GM12892 (cell line): ENCODE results near the gene RAPGEF5.
A peak's percentile ranks its signal among the peaks of the same experiment; 100 is the strongest.

ENCODE experiments used
- DNase-seq: peaks from one replicate; pipeline ENCODE4 v3.0.0; 2011; ENCODE audit not compliant: insufficient read length
- FAIRE-seq: peaks from 2 replicates; lab custom pipeline; 2011; peaks lifted over from hg19 to GRCh38; lab: Jason Lieb, UNC
- POLR2A ChIP-seq: IDR thresholded peaks from 2 replicates; pipeline ENCODE4 v1.6.1; 2011; ENCODE audit warnings: low read depth, low read length, control low read depth
- POLR2AphosphoS5 ChIP-seq: IDR thresholded peaks from 2 replicates; pipeline ENCODE4 v1.6.1; 2011; ENCODE audit warnings: low read depth, low read length, control low read depth
- TAF1 ChIP-seq: IDR thresholded peaks from 2 replicates; pipeline ENCODE4 v1.6.1; 2011; ENCODE audit warnings: low read depth, mild to moderate bottlenecking, control low read depth, low read length, borderline replicate concordance

Gene RAPGEF5

DNA sequence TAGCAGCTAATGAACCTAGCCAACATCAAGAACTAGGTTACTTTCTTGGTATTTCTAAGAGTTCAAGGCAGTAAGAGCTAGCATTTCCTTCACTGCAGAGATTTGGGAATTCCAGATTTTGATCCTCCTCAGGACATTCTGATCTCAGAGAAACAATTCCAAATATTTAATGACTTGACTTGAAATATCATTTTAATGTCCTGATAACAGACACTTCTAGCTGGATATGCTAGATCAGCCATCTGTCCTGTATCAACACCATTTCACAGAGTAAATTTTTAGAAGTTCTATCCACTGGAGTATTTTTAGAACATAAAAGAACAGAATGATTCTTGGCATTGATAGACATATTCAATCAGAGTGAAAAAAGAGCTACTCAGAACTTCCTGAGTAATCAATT lies 151.3 kb downstream of the RAPGEF5 start:
- TF ChIP-seq TAF1 = no peak
- no peak for TF ChIP-seq POLR2A
- no peak for TF ChIP-seq POLR2AphosphoS5
- FAIRE-seq = peak; percentile 38
- DNase-seq = no peak

DNA sequence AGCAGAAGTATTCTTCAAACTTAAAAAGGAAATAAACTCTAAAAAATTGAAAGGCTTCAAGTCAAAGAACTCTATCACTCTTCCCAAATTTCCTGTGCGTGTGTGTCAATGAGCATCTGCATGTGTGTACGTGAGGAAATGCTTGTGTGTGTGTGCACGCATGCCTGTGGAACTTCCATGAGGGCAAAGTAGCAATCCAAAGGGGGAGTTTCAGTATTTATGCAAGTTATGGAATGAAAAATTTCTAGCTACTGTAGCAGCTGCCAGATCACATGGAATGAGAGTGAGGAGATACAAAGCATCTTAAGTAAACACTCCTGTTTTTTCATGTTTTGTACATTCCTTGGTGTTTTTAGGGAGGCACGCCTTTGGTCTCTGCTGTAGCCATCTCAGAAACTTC lies 152.6 kb downstream of the RAPGEF5 start:
- FAIRE-seq (no peak), DNase-seq (no peak)
- TF ChIP-seq POLR2AphosphoS5 (no peak), TAF1 (no peak), POLR2A (no peak)

DNA sequence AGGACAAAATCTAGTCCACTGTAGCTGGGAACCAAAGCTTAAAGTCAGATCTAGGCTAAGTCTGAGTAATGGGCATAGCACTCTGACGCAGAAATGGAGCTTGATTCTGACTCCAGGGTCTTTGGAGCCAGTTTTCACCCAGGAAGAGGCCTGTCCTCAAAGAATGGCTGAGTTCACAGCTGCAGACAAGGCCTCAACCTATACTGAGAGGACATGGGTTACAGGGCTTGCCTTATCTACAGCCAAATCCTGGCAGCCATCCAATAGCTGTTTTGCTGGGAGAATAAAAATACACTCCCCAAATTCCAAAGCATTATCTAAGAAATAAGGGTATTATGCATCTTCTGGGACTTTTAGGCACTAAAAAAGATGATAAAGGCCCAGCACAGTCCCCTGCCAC lies 154.8 kb downstream of the RAPGEF5 start:
- DNase-seq (no peak), FAIRE-seq (no peak)
- TF ChIP-seq POLR2AphosphoS5 = no peak
- TF ChIP-seq POLR2A = no peak
- TF ChIP-seq TAF1 = no peak

DNA sequence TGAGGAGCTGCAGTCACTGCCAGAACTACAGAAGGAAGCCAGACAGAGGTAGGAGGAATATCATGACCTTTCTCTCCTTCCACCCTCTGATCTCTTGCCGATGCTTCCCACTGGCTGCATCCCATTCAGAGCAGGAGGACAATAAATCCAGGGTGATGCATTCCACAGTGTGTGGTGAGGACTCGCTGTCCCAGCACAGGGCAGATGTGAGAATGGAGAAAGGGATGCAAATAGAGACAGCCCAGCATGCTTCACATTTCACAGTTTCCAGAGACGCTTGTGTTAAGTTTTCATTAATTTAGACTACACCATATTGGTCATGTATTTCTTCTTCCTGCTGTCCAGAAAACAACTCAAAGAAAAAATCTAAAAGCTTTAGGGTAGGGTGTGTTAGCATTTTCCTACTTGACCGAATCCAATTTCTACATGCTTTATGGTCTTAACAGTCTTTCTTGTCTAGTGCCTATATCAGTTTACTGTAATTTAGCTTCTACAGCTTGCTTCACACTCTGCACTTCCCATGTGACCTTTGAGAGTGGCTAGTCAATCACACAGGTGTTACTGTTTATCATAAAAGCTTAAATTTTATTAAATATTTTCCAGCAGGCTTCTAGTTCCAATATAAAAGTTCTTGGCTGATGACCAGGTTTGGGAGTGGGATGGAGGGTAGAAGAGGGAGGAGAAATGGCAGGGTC lies 155.6 kb downstream of the RAPGEF5 start:
- DNase-seq (no peak), FAIRE-seq (no peak)
- no peak for TF ChIP-seq TAF1
- TF ChIP-seq POLR2A = no peak
- no peak for TF ChIP-seq POLR2AphosphoS5

DNA sequence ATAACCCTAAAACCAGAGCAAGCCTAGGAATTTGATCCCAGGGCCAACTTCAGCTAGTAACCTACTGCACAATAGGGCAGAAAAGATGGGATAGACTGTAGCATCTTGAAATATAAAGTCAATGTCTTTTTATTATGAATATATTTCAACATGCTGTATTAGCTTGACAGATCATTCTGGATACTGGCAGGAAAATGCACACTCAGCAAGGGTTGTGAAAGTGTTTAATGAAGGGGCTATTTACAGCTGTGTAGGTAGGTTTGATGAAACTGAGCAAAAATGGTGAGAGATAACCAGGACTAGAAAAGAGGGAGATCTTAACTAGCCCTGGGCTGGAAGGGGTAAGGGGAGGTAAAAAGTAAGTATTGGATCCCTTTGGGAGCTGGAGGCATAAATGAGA lies 156.2 kb downstream of the RAPGEF5 start:
- DNase-seq (no peak), FAIRE-seq (no peak)
- TF ChIP-seq TAF1 (no peak), POLR2A (no peak), POLR2AphosphoS5 (no peak)

DNA sequence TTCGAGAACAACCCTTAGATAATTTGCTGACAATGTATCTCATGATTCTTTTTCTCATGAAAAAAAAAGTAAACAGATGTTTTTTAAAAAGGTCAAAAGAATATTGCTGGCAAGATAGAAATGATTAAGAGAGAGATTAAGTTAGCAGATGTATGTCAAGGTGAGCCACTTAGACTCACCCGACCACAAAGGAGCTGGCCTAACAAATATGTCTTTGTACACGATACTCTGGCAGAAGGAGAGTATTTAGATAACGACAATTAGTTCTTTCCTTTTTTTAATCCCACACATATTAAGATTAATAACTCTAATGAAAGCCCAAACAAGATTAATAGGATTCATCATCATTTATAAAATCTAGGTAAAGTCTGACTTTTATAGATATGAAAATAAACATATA lies 156.7 kb downstream of the RAPGEF5 start:
- no peak for TF ChIP-seq TAF1
- no peak for TF ChIP-seq POLR2A
- TF ChIP-seq POLR2AphosphoS5 = no peak
- DNase-seq (no peak), FAIRE-seq (no peak)

DNA sequence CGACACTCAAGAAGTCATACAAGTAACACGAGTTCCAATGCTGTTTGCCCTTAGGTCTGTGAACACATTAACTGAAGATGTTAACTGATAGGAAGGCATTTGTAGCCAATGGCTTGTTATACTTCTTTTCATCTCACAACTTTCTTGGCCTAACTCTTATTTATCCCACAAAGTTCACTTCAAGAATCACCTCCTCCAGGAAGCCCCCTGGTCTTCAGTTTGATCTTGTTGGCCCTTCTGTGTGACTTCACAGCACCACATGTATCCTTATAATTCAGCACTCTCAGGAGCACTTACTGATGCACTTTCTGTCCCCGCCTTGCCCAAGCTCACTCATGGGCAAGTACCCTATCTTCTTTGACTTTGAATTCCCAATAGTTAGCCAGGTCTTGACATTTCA lies 159.6 kb downstream of the RAPGEF5 start:
- DNase-seq (no peak), FAIRE-seq (no peak)
- TF ChIP-seq POLR2AphosphoS5 = no peak
- no peak for TF ChIP-seq POLR2A
- TF ChIP-seq TAF1 = no peak

DNA sequence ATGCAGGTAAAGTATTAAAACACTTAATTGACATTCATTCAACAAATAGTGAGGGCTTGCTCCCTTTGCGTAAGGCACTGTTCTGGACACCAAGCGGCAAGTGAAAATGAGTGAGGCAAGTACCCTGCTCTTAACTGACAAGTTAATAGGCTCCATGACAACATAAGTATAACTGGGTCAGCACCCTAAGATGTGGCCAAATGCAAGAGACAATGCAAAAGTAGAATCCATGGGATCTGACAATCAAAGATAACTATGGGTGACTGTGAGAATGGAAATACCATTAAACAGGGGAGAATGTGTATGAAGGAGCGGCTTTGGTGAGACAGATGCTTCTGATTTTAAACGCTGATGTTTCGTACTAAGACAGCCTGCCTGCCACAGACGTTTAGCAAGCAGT lies 160.5 kb downstream of the RAPGEF5 start:
- no peak for DNase-seq

DNA sequence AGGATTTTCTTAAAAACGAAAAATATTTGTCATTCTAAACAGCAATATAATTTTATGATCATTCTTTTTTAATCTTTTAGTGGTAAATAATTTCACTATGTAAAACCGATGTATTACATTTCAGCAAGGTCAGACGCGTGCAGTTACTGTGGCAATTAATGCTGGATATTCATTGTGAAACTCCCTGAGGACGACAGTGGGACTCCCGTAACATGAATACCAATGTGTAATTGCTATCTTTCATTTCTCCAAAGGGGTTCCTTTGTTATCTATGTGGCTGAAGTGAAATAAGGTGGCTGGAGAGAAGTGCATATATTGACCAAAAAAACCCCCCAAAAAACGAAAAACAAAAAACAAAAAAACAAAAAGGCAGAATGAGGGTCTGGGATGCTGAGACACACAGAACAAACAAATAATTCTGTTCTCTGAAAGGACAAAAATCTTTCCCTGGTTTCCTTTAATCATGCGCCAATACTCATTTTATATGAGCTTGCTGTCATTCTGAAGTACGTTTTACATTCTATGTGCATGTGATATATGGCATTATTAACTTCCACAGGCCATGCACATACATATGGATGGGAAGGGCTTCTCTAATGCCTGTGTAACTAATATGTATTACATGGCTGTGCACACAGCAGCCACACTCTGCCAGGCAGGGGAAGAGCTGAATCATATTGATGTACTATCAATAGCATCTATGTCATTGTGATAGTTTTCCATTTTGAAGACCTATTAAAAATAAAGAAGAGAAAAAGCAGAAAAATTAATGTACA lies 161.4 kb downstream of the RAPGEF5 start:
- DNase-seq (no peak), FAIRE-seq (peak; percentile 57)
- no peak for TF ChIP-seq TAF1
- no peak for TF ChIP-seq POLR2AphosphoS5
- TF ChIP-seq POLR2A = no peak

More for the DNA sequence above, 160.5 kb downstream of the RAPGEF5 start:
- TF ChIP-seq TAF1 (no peak), POLR2AphosphoS5 (no peak), POLR2A (no peak)
- peak; percentile 65 for FAIRE-seq

DNA sequence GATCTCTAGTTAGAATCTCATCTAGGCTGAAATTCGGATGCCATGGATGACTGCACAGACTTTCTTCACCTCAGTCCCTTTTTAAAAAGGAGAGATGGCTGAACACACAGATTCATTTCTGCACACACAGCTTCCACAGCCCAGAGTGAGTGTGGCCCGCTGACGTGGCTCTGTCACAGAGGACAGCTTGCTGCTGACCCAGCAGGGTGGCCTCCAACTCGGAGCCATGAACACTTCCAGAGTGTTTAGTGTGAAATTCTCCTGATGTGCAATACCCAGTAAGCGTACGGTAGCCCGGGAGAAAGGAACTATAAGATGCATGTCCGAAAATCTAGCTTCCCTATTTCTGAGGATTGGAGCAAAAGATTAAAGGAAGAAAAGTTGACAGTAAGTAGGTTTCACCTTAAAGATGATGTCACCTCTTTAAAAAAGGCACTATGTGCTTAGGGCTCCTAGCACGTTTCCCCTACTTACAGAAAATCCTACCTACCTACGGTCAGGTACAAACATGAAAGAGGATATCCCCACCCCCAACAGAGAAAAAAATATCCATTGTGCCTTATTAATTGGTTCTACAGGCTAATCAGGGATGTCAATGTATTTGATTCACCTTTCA lies 162.2 kb downstream of the RAPGEF5 start:
- FAIRE-seq = no peak

DNA sequence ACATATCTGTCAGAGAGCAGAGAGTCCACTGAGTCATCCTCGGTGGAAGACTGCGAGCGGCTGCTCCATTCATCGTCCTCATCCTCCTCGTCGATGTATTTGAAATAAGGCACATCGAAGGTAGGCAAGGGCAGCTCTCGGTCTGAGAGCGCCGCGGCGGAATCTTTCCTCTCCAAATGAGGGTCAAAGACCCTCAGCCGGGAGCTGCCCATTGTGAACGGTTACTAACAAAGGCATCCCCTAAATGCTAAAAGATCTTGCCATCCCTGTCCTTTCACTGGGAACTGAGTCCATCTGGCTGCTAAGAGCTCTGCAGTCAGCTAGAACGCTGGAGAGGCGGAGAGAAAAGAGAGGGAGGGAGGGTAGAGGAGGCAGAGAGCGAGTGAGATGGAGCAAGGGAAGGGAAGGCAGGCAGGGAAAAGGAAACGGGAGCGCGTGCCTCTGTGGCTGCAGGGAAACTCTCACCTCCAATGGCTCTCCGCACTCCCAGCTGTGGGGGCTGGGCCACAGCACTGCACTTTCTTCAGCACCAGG lies 163.4 kb downstream of the RAPGEF5 start:
- no peak for FAIRE-seq

More for the DNA sequence above, 162.2 kb downstream of the RAPGEF5 start:
- no peak for DNase-seq
- no peak for TF ChIP-seq POLR2AphosphoS5

DNA sequence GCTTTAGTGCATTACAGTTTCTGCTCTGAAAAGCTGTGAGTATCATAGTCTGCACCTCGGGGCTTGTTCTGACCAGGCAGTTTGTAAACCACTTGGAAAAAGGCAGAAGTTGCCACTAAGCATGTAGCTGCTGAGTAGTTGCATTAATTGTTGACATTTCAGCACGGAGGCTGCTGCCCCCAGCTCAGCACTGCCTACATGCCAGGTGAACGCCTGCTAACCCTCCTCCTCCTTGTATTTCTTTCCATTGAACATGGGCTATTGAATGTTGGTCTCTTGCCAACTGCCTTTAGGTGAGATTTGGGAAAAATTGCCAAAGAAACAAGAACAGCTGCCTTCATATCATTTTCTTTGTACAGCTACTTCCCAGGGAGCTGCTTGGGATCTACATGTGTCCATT lies 164.2 kb downstream of the RAPGEF5 start:
- DNase-seq = no peak
- FAIRE-seq = no peak
- TF ChIP-seq POLR2A = no peak

More for the DNA sequence above, 163.4 kb downstream of the RAPGEF5 start:
- no peak for DNase-seq
- TF ChIP-seq TAF1 = no peak
- no peak for TF ChIP-seq POLR2AphosphoS5
- no peak for TF ChIP-seq POLR2A

DNA sequence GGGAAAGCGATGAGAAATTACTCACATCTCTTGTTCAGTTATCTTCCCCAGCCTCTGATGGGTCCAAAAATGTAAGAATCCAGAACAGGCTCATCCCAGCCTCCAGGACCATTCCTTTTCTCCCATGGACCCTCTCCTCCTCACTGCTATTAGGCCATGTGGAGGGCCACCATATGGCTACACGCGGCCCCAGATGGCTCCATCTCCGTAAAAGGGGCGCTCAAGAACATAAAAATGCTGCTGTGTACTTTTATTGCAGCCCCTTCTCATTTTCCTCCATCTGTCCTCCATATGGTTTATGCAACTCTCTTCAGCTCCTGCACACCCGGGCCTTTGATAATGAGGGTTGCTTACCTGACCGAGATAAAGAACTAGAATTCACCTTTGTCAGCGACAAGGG lies 166.2 kb downstream of the RAPGEF5 start:
- no peak for DNase-seq
- TF ChIP-seq POLR2A (no peak), TAF1 (no peak), POLR2AphosphoS5 (no peak)
- no peak for FAIRE-seq
